Measurements from ENCODE around the gene PYGB.

DNA sequence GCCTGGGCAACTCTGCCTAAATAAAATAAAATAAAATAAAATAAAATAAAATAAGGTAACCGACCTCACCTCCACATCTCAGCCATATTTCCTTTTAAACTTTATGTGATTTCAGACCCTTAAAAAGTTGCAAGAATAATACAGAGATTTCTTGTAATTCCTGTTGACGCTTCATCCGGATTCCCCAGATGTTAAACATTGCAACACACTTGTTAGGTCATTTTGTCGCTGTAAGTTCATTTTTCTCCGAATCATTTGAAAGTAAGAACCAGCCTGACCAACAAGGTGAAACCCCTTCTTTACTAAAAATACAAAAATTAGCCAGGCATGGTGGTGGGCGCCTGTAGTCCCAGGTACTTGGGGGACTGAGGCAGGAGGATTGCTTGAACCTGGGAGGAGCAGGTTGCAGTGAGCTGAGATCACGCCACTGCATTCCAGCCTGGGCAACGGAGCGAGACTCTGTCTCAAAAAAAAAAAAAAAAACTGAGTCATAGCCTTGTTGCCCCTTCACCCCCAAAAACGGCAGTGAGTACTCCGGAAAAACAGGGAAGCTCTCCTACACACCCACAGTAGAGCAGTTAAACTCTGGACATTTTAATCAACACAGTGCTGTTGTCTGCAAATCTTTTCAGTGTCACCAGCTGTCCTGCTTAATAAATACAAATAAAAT is 5.9 kb downstream of the PYGB start:
- TF ChIP-seq, protein P1, sequence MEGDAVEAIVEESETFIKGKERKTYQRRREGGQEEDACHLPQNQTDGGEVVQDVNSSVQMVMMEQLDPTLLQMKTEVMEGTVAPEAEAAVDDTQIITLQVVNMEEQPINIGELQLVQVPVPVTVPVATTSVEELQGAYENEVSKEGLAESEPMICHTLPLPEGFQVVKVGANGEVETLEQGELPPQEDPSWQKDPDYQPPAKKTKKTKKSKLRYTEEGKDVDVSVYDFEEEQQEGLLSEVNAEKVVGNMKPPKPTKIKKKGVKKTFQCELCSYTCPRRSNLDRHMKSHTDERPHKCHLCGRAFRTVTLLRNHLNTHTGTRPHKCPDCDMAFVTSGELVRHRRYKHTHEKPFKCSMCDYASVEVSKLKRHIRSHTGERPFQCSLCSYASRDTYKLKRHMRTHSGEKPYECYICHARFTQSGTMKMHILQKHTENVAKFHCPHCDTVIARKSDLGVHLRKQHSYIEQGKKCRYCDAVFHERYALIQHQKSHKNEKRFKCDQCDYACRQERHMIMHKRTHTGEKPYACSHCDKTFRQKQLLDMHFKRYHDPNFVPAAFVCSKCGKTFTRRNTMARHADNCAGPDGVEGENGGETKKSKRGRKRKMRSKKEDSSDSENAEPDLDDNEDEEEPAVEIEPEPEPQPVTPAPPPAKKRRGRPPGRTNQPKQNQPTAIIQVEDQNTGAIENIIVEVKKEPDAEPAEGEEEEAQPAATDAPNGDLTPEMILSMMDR (IDR thresholded peaks at IDR 0.05; ENCODE audit: poor library complexity), result no peak
- no peak for TF ChIP-seq EZH2 (IDR thresholded peaks at IDR 0.05; ENCODE audit: borderline replicate concordance)
- TF ChIP-seq EZH2phosphoT487 (IDR thresholded peaks at IDR 0.05; ENCODE audit: low read depth, severe bottlenecking, unreplicated experiment), result no peak

All from hepatocyte (in vitro differentiated cells).